Liver (tissue), 9 donors: ENCODE results near the gene CDHR4. TPM values are rescaled to one million over a fixed set of nuclear protein-coding genes. Genes with fewer than 3 reads are reported as not detected.

Experiments used
- DNase-seq: peaks from one replicate; pipeline ENCODE4 v3.0.0-alpha.2; 2017; ENCODE audit warnings: low spot score
- H3K27ac ChIP-seq, 2 donors: one replicate each; pipeline ENCODE4 v1.7.0; 2013; ENCODE audit warnings: inconsistent platforms in 2 of 2, low read length in 2 of 2, control low read depth in 1 of 2, low read depth in 1 of 2, mild to moderate bottlenecking in 1 of 2
- H3K27me3 ChIP-seq, 4 donors: one replicate each; pipeline versions ENCODE4 v1.6.1 to v1.7.0; 2013; ENCODE audit warnings: low read length in 3 of 4, inconsistent platforms in 1 of 4, mild to moderate bottlenecking in 1 of 4, moderate library complexity in 1 of 4; ENCODE audit not compliant: control insufficient read depth in 4 of 4, insufficient read depth in 4 of 4
- H3K36me3 ChIP-seq, 4 donors: one replicate each; pipeline versions ENCODE4 v1.6.1 to v1.7.0; 2013; ENCODE audit warnings: low read length in 3 of 4, mild to moderate bottlenecking in 3 of 4, low read depth in 1 of 4, moderate library complexity in 1 of 4; ENCODE audit not compliant: control insufficient read depth in 4 of 4, insufficient read depth in 3 of 4
- H3K4me1 ChIP-seq, 4 donors: one replicate each; pipeline versions ENCODE4 v1.6.1 to v1.7.0; 2013; ENCODE audit warnings: low read length in 3 of 4, mild to moderate bottlenecking in 3 of 4, moderate library complexity in 1 of 4; ENCODE audit not compliant: control insufficient read depth in 4 of 4, insufficient read depth in 4 of 4
- H3K4me3 ChIP-seq, 3 donors: one replicate each; pipeline versions ENCODE4 v1.6.1 to v1.7.0; 2013; ENCODE audit warnings: low read length in 3 of 3, control low read depth in 1 of 3, low read depth in 1 of 3, mild to moderate bottlenecking in 1 of 3
- H3K9ac ChIP-seq, 2 donors: one replicate each; pipeline ENCODE4 v1.7.0; 2013; ENCODE audit warnings: low read length in 2 of 2, mild to moderate bottlenecking in 2 of 2, moderate library complexity in 2 of 2, control low read depth in 1 of 2, low read depth in 1 of 2
- H3K9me3 ChIP-seq, 4 donors: one replicate each; pipeline versions ENCODE4 v1.6.1 to v1.7.0; 2013; ENCODE audit warnings: low read length in 3 of 4; ENCODE audit not compliant: control insufficient read depth in 4 of 4
- CTCF ChIP-seq: fragments of 150-350 bp; IDR thresholded peaks from 2 replicates; pipeline ENCODE4 v1.5.1; 2017; ENCODE audit warnings: improper control_type of control experiment, low read depth, low read length; ENCODE audit not compliant: missing input control
- EGR1 ChIP-seq, 2 donors: IDR thresholded peaks; 2 replicates each; pipeline ENCODE4 v1.6.1; 2016 to 2018; ENCODE audit warnings: antibody characterized with exemption in 2 of 2, low read depth in 2 of 2
- FOXA1 ChIP-seq: IDR thresholded peaks from 2 replicates; pipeline ENCODE4 v1.6.1; 2016; ENCODE audit warnings: antibody characterized with exemption
- GABPA ChIP-seq, 2 donors: IDR thresholded peaks in 1 of 2; conservative IDR thresholded peaks in 1 of 2; 2 replicates each; pipeline ENCODE4 v1.6.1; 2016; ENCODE audit warnings: antibody characterized with exemption in 2 of 2, mild to moderate bottlenecking in 1 of 2, moderate library complexity in 1 of 2
- HNF4A ChIP-seq, 2 donors: conservative IDR thresholded peaks; 2 replicates each; pipeline ENCODE4 v1.6.1; 2016; ENCODE audit warnings: antibody characterized with exemption in 2 of 2, mild to moderate bottlenecking in 2 of 2
- JUND ChIP-seq, 2 donors: IDR thresholded peaks; 2 replicates each; pipeline ENCODE4 v1.6.1; 2016; ENCODE audit warnings: antibody characterized with exemption in 2 of 2
- MAX ChIP-seq: IDR thresholded peaks from 2 replicates; pipeline ENCODE4 v1.6.1; 2016; ENCODE audit warnings: antibody characterized with exemption
- NR2F2 ChIP-seq: IDR thresholded peaks from 2 replicates; pipeline ENCODE4 v1.6.1; 2016; ENCODE audit warnings: antibody characterized with exemption
- RAD21 ChIP-seq, 2 donors: IDR thresholded peaks; 2 replicates each; pipeline ENCODE4 v1.6.1; 2016; ENCODE audit warnings: antibody characterized with exemption in 2 of 2, mild to moderate bottlenecking in 2 of 2
- REST ChIP-seq: IDR thresholded peaks from 2 replicates; pipeline ENCODE4 v1.6.1; 2016; ENCODE audit warnings: antibody characterized with exemption, mild to moderate bottlenecking
- RXRA ChIP-seq, 2 donors: IDR thresholded peaks; 2 replicates each; pipeline ENCODE4 v1.6.1; 2017 to 2018; ENCODE audit warnings: antibody characterized with exemption in 2 of 2, mild to moderate bottlenecking in 1 of 2
- SP1 ChIP-seq: IDR thresholded peaks from 2 replicates; pipeline ENCODE4 v1.6.1; 2018; ENCODE audit warnings: antibody characterized with exemption, mild to moderate bottlenecking
- TAF1 ChIP-seq: conservative IDR thresholded peaks from 2 replicates; pipeline ENCODE4 v1.6.1; 2016; ENCODE audit warnings: antibody characterized with exemption, mild to moderate bottlenecking
- YY1 ChIP-seq: IDR thresholded peaks from 2 replicates; pipeline ENCODE4 v1.6.1; 2016; ENCODE audit warnings: antibody characterized with exemption, mild to moderate bottlenecking
- WGBS: extraction: QIAGEN DNeasy Blood & Tissue Kit; methylation state at CpG from one replicate; pipeline ENCODE4 v1.1.7; 2013; 5-methylcytosine and 5-hydroxymethylcytosine counted together
- polyA plus RNA-seq, 2 donors: library from polyadenylated mRNA; stranded (reverse) in 1 of 2; unstranded in 1 of 2; fragments of 200-250 nt in 1 of 2; fragments of >200 nt in 1 of 2; fragmentation: Nextera tagmentation in 1 of 2; extraction: Ambion mirVana in 1 of 2; gene quantifications; one replicate each; pipeline versions ENCODE4 v1.2.1 to v1.2.3, GENCODE V29; 2013 to 2015
- total RNA-seq, 2 donors: library from RNA; depleted of rRNA; stranded (reverse); fragments of >200 nt; gene quantifications; one replicate each; pipeline ENCODE4 v1.2.3, GENCODE V29; 2014
- TF ChIP-seq, protein P1 (sequence below): IDR thresholded peaks from 2 replicates; pipeline ENCODE4 v1.6.1; 2016; ENCODE audit warnings: antibody characterized with exemption
- TF ChIP-seq, protein P2 (sequence below): IDR thresholded peaks from 2 replicates; pipeline ENCODE4 v1.6.1; 2016; ENCODE audit warnings: antibody characterized with exemption
- donor health status: healthy.
- donor health status: healthy.
- donor health status: healthy.
- donor health status: healthy.
- donor health status: healthy.

CDHR4 gene
- total and polyA plus RNA-seq, 4 donors = not detected

GRCh38 chr3:49801160-49801559 is 1.5 kb upstream of the CDHR4 start:
- H3K4me1 ChIP-seq = peaks cover 0 to 32% (median 3%) of the 10 kb centered on the region in 4 donors
- 65% methylated on average over 2 of the region's 2 CpGs for WGBS
- H3K9ac ChIP-seq = no peak overlapping the region

DNA sequence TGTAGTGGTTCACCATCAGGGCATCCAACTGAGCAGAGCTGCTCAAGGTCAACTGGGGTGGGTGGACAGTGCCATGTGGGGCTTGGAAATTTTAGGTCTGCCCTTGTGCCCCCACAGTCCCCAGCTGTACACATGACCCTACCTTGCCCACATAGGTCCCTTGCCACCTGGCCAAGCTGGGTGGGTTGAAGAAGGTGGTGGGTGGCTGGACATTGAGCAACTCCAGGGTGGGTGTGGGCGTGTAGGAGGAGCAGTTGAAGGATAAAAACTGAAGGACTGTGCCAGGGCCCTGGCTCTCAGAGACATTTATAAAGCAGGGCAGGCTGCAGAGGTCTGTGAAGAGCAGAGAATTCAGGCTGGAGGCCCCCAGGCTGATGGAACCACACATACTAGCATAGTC is 568 bp downstream of the CDHR4 start:
- TF ChIP-seq REST = no peak
- TF ChIP-seq, protein P1, sequence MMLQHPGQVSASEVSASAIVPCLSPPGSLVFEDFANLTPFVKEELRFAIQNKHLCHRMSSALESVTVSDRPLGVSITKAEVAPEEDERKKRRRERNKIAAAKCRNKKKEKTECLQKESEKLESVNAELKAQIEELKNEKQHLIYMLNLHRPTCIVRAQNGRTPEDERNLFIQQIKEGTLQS = no peak
- no peak for TF ChIP-seq GABPA (IDR thresholded peaks at IDR 0.05 in 1 of 2, conservative IDR thresholded peaks at IDR 0.05 in 1 of 2)
- no peak for TF ChIP-seq JUND (IDR thresholded peaks at IDR 0.05)
- TF ChIP-seq NR2F2 = no peak
- TF ChIP-seq SP1 = no peak
- TF ChIP-seq HNF4A (conservative IDR thresholded peaks at IDR 0.05) = no peak
- TF ChIP-seq CTCF = no peak
- no peak for TF ChIP-seq FOXA1
- TF ChIP-seq EGR1 (IDR thresholded peaks at IDR 0.05; ENCODE audit: low read depth in 2 of 2) = no peak
- no peak for TF ChIP-seq YY1
- no peak overlapping the region for H3K9ac ChIP-seq

More at GRCh38 chr3:49801160-49801559, 1.5 kb upstream of the CDHR4 start:
- H3K4me3 ChIP-seq = no peak overlapping the region
- H3K27ac ChIP-seq = no peak overlapping the region
- DNase-seq = no peak
- H3K36me3 ChIP-seq = no peaks in the 10 kb centered on the region
- no peaks in the 10 kb centered on the region for H3K27me3 ChIP-seq
- no peaks in the 10 kb centered on the region for H3K9me3 ChIP-seq
- TF ChIP-seq, protein P2, sequence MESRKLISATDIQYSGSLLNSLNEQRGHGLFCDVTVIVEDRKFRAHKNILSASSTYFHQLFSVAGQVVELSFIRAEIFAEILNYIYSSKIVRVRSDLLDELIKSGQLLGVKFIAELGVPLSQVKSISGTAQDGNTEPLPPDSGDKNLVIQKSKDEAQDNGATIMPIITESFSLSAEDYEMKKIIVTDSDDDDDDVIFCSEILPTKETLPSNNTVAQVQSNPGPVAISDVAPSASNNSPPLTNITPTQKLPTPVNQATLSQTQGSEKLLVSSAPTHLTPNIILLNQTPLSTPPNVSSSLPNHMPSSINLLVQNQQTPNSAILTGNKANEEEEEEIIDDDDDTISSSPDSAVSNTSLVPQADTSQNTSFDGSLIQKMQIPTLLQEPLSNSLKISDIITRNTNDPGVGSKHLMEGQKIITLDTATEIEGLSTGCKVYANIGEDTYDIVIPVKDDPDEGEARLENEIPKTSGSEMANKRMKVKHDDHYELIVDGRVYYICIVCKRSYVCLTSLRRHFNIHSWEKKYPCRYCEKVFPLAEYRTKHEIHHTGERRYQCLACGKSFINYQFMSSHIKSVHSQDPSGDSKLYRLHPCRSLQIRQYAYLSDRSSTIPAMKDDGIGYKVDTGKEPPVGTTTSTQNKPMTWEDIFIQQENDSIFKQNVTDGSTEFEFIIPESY = no peak
- TF ChIP-seq RXRA (IDR thresholded peaks at IDR 0.05) (no peak), NR2F2 (no peak), RAD21 (IDR thresholded peaks at IDR 0.05) (no peak), FOXA1 (no peak), MAX (no peak), YY1 (no peak), TAF1 (no peak)
- TF ChIP-seq, protein P1 = no peak

More for the DNA sequence above, 568 bp downstream of the CDHR4 start:
- WGBS = 94% methylated on average over 1 of the region's 1 CpG
- Histone ChIP-seq H3K4me3 (no peak overlapping the region), H3K9me3 (no peaks in the 10 kb centered on the region), H3K27ac (no peak overlapping the region), H3K36me3 (no peaks in the 10 kb centered on the region), H3K27me3 (no peaks in the 10 kb centered on the region), H3K4me1 (peaks cover 0 to 14% (median 3%) of the 10 kb centered on the region in 4 donors)
- DNase-seq = no peak
